8988T (cell line): Measurements from ENCODE around the gene TMEM255B.

Experiments used
- DNase-seq: peaks from one replicate; pipeline ENCODE4 v3.0.0; 2011

TMEM255B gene

GRCh38 chr13:113806526-113806925, 47.5 kb downstream of the TMEM255B start:
- no peak for DNase-seq

GRCh38 chr13:113808058-113808834, 49.2 kb downstream of the TMEM255B start:
- no peak for DNase-seq

- DNase-seq = no peak
Measured at GRCh38 chr13:113809934-113810333, 50.9 kb downstream of the TMEM255B start.

GRCh38 chr13:113810640-113811039, 51.6 kb downstream of the TMEM255B start:
- no peak for DNase-seq

- no peak for DNase-seq
Measured at GRCh38 chr13:113811081-113811928, 52.3 kb downstream of the TMEM255B start.

- no peak for DNase-seq
Measured at GRCh38 chr13:113812178-113813040, 53.4 kb downstream of the TMEM255B start.

GRCh38 chr13:113813070-113813748, 54.2 kb downstream of the TMEM255B start:
- no peak for DNase-seq

GRCh38 chr13:113813749-113814434, 54.9 kb downstream of the TMEM255B start:
- no peak for DNase-seq

- DNase-seq = no peak
Measured at GRCh38 chr13:113814435-113814821, 55.4 kb downstream of the TMEM255B start.

GRCh38 chr13:113815151-113816058, 56.4 kb downstream of the TMEM255B start:
- DNase-seq = no peak

GRCh38 chr13:113816254-113816929, 57.4 kb downstream of the TMEM255B start:
- no peak for DNase-seq

- peak; percentile 91 for DNase-seq
Measured at GRCh38 chr13:113816946-113817859, 58.2 kb downstream of the TMEM255B start.

- no peak for DNase-seq
Measured at GRCh38 chr13:113817860-113818691, 59.0 kb downstream of the TMEM255B start.

GRCh38 chr13:113818700-113819295, 59.8 kb downstream of the TMEM255B start:
- no peak for DNase-seq

- no peak for DNase-seq
Measured at GRCh38 chr13:113819341-113819730, 60.3 kb downstream of the TMEM255B start.

- no peak for DNase-seq
Measured at GRCh38 chr13:113819731-113820715, 61.0 kb downstream of the TMEM255B start.
